OCI-LY3 (cell line): ENCODE measurements around the gene ROBO3.

Experiments
- H2AFZ ChIP-seq: fragments of 200-600, 300-600 bp; shearing (Covaris generic); 2 replicates; pipeline ENCODE4 v1.6.0; 2014; ENCODE audit warnings: antibody characterized with exemption, low read depth, low read length
- H3K27ac ChIP-seq: fragments of 200-600, 300-600 bp; sonication (generic); 2 replicates; pipeline ENCODE4 v1.5.1; 2014; ENCODE audit warnings: mild to moderate bottlenecking, low read length, moderate library complexity, mixed read lengths
- H3K27me3 ChIP-seq: fragments of 200-600, 300-600 bp; sonication (generic); 2 replicates; pipeline ENCODE4 v1.6.1; 2014; ENCODE audit warnings: low read depth, low read length, mixed read lengths
- H3K36me3 ChIP-seq: fragments of 200-600, 300-600 bp; sonication (generic); replicated peaks from 2 replicates; pipeline ENCODE3; 2014; ENCODE audit warnings: low read depth, low read length, mixed read lengths
- H3K4me1 ChIP-seq: fragments of 300-600, 200-600 bp; sonication (generic); 2 replicates; pipeline ENCODE4 v1.6.1; 2014; ENCODE audit warnings: low read length, mixed read lengths
- H3K4me2 ChIP-seq: fragments of 200-600, 300-600 bp; sonication (generic); 2 replicates; pipeline ENCODE4 v1.6.1; 2014; ENCODE audit warnings: low read length, mixed read lengths
- H3K4me3 ChIP-seq: fragments of 300-600, 200-600 bp; sonication (generic); 2 replicates; pipeline ENCODE4 v1.5.1; 2014; ENCODE audit warnings: antibody characterized with exemption, mild to moderate bottlenecking, low read length, moderate library complexity
- H3K79me2 ChIP-seq: fragments of 300-600, 200-600 bp; shearing (Covaris generic); 2 replicates; pipeline ENCODE4 v1.6.1; 2014; ENCODE audit warnings: mild to moderate bottlenecking, low read length, mixed read lengths
- H3K9ac ChIP-seq: fragments of 300-600, 200-600 bp; shearing (Covaris generic); 2 replicates; pipeline ENCODE4 v1.6.0; 2014; ENCODE audit warnings: mild to moderate bottlenecking, low read length, moderate library complexity
- H3K9me3 ChIP-seq: fragments of 200-600, 300-600 bp; shearing (Covaris generic); 2 replicates; pipeline ENCODE4 v1.6.1; 2014; ENCODE audit warnings: low read length, mixed read lengths; ENCODE audit not compliant: insufficient read depth
- H4K20me1 ChIP-seq: fragments of 200-600, 300-600 bp; sonication (generic); 2 replicates; pipeline ENCODE4 v1.6.1; 2016; ENCODE audit warnings: low read length, mixed read lengths; ENCODE audit not compliant: insufficient read depth
- EZH2phosphoT487 ChIP-seq: fragments of 200-600 bp; shearing (Covaris generic); IDR thresholded peaks from 2 replicates; pipeline ENCODE4 v1.6.1; 2018; ENCODE audit warnings: antibody characterized with exemption, mixed run types, low read depth
- TF ChIP-seq, protein P1 (sequence below): fragments of 200-600, 300-600 bp; sonication (generic); IDR thresholded peaks from 2 replicates; pipeline ENCODE4 v1.5.1; 2014; ENCODE audit warnings: antibody characterized with exemption, low read length, low read depth

The ROBO3 gene

GRCh38 chr11:124823512-124824376 lies 41.5 kb upstream of the ROBO3 start:
- H3K4me3 ChIP-seq = no peak overlapping the region
- no peak overlapping the region for H3K4me2 ChIP-seq
- H3K9me3 ChIP-seq = no peaks in the 10 kb centered on the region
- H3K27me3 ChIP-seq = peaks cover 26% of the 10 kb centered on the region; the same call in 1 of the 2 replicates
- no peaks in the 10 kb centered on the region for H3K79me2 ChIP-seq
- no peak for TF ChIP-seq EZH2phosphoT487
- TF ChIP-seq, protein P1, sequence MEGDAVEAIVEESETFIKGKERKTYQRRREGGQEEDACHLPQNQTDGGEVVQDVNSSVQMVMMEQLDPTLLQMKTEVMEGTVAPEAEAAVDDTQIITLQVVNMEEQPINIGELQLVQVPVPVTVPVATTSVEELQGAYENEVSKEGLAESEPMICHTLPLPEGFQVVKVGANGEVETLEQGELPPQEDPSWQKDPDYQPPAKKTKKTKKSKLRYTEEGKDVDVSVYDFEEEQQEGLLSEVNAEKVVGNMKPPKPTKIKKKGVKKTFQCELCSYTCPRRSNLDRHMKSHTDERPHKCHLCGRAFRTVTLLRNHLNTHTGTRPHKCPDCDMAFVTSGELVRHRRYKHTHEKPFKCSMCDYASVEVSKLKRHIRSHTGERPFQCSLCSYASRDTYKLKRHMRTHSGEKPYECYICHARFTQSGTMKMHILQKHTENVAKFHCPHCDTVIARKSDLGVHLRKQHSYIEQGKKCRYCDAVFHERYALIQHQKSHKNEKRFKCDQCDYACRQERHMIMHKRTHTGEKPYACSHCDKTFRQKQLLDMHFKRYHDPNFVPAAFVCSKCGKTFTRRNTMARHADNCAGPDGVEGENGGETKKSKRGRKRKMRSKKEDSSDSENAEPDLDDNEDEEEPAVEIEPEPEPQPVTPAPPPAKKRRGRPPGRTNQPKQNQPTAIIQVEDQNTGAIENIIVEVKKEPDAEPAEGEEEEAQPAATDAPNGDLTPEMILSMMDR = no peak
- 0 out of 2 replicates have a peak, but pooled peaks cover 6% of the 10 kb centered on the region for H3K4me1 ChIP-seq
- H3K36me3 ChIP-seq = no peaks in the 10 kb centered on the region
- H3K27ac ChIP-seq = no peak overlapping the region
- H4K20me1 ChIP-seq = no peaks in the 10 kb centered on the region
- H3K9ac ChIP-seq = no peak overlapping the region
- no peak overlapping the region for H2AFZ ChIP-seq

GRCh38 chr11:124825876-124826275 lies 39.4 kb upstream of the ROBO3 start:
- H3K9ac ChIP-seq = no peak overlapping the region
- no peaks in the 10 kb centered on the region for H3K79me2 ChIP-seq
- 0 out of 2 replicates have a peak, but pooled peaks cover 6% of the 10 kb centered on the region for H3K4me1 ChIP-seq
- H3K4me2 ChIP-seq = no peak overlapping the region
- H3K4me3 ChIP-seq = no peak overlapping the region
- H3K27me3 ChIP-seq = peaks cover 16% of the 10 kb centered on the region; the same call in 1 of the 2 replicates
- TF ChIP-seq, protein P1 = no peak
- no peak for TF ChIP-seq EZH2phosphoT487
- no peaks in the 10 kb centered on the region for H3K9me3 ChIP-seq
- H3K27ac ChIP-seq = no peak overlapping the region
- H4K20me1 ChIP-seq = no peaks in the 10 kb centered on the region
- no peak overlapping the region for H2AFZ ChIP-seq
- H3K36me3 ChIP-seq = no peaks in the 10 kb centered on the region

GRCh38 chr11:124829986-124830385 lies 35.2 kb upstream of the ROBO3 start:
- Histone ChIP-seq H3K27me3 (peaks cover 14% of the 10 kb centered on the region), H3K4me2 (no peak overlapping the region), H3K27ac (no peak overlapping the region), H3K9me3 (no peaks in the 10 kb centered on the region), H4K20me1 (no peaks in the 10 kb centered on the region), H3K79me2 (no peaks in the 10 kb centered on the region), H3K36me3 (no peaks in the 10 kb centered on the region), H3K4me3 (no peak overlapping the region), H3K4me1 (no peaks in the 10 kb centered on the region), H2AFZ (no peak overlapping the region), H3K9ac (no peak overlapping the region)
- TF ChIP-seq, protein P1 = no peak
- TF ChIP-seq EZH2phosphoT487 = no peak

- Histone ChIP-seq H4K20me1 (no peaks in the 10 kb centered on the region), H3K36me3 (no peaks in the 10 kb centered on the region), H3K4me2 (no peak overlapping the region), H3K79me2 (no peaks in the 10 kb centered on the region), H3K27me3 (peaks cover 14% of the 10 kb centered on the region), H3K9ac (no peak overlapping the region), H3K4me1 (no peaks in the 10 kb centered on the region), H3K4me3 (no peak overlapping the region), H3K27ac (no peak overlapping the region), H3K9me3 (no peaks in the 10 kb centered on the region), H2AFZ (no peak overlapping the region)
- no peak for TF ChIP-seq EZH2phosphoT487
- TF ChIP-seq, protein P1 = no peak
Observed at GRCh38 chr11:124830749-124831148, 34.5 kb upstream of the ROBO3 start.
